ENCODE measurements around the gene JRKL.
A peak's percentile ranks its signal among the peaks of the same experiment; 100 is the strongest.

DNA sequence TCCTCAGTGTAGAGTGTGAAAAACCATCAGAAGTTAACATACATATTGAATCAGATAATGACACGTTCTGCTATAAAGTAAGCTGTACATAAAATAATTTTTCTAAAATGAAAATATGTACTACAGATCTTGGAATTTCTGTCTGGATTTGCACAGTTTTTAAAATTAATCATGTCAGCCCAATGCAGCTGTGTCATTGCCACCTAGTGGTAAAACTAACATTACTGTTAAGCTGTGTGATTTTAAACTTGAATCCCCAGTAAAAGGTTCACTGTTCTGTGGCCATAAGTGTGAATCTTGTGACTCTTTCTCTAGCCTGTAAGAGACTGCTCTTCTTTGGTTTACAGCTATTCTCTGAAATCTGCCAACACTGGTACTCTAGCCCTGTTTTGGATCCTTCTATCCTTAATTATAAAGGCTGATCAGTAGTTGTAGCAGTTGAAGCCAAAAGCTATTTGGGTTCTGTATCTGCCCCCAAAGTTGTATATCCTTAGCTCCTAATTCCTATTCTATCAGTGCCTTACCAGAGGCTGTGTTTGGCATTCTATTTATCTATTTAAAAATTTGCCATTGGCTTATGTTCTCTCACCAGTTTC, 4.0 kb downstream of the JRKL start:
- TF ChIP-seq, protein P1, sequence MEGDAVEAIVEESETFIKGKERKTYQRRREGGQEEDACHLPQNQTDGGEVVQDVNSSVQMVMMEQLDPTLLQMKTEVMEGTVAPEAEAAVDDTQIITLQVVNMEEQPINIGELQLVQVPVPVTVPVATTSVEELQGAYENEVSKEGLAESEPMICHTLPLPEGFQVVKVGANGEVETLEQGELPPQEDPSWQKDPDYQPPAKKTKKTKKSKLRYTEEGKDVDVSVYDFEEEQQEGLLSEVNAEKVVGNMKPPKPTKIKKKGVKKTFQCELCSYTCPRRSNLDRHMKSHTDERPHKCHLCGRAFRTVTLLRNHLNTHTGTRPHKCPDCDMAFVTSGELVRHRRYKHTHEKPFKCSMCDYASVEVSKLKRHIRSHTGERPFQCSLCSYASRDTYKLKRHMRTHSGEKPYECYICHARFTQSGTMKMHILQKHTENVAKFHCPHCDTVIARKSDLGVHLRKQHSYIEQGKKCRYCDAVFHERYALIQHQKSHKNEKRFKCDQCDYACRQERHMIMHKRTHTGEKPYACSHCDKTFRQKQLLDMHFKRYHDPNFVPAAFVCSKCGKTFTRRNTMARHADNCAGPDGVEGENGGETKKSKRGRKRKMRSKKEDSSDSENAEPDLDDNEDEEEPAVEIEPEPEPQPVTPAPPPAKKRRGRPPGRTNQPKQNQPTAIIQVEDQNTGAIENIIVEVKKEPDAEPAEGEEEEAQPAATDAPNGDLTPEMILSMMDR (IDR thresholded peaks at IDR 0.05), result peak in 3 of 4 experiments; percentile 35 to 54 (median 41)
- TF ChIP-seq POLR2A (IDR thresholded peaks at IDR 0.05), result no peak
- TF ChIP-seq EP300 (IDR thresholded peaks at IDR 0.05), result no peak
- no peak for TF ChIP-seq POLR2AphosphoS5 (IDR thresholded peaks at IDR 0.05)

All from sigmoid colon (tissue), 4 donors.